GM21619 (cell line): ENCODE measurements around the gene DNPEP.
A peak's percentile ranks its signal among the peaks of the same experiment; 100 is the strongest.
"Not testable (repeated sequence)": the region's sequence is repeated elsewhere in the genome, so short reads cannot be mapped to it uniquely, and the experiment has no call there.

Experiments
- ATAC-seq: cut with Tn5 transposase; IDR thresholded peaks from one replicate; pipeline ENCODE4 v1.9.1; 2021; ENCODE audit not compliant: unreplicated experiment

DNPEP gene

GRCh38 chr2:219402665-219403515, 15.2 kb upstream of the DNPEP start:
- peak; percentile 79 for ATAC-seq

- no peak for ATAC-seq
Observed at GRCh38 chr2:219401606-219402005, 13.9 kb upstream of the DNPEP start.

DNA sequence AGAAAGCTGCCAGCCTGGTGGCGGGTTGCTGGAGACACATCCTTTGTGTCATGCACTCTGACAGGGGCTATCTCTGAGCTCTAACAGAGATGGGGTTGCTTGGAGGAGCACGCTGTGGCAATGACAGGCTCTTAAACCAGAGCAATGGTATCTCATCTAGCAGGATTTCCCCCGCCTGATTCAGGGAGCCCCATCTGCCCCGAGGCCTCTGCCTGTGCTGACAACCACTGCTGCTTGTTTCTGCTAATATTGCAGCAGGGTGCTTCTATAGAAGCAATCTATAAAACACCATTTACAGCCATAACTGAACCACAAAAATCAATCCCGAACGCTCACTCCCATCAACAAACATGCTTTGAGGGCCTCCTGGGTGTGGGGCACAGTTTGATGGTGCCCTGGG, 12.8 kb upstream of the DNPEP start:
- no peak for ATAC-seq

GRCh38 chr2:219399716-219400478, 12.2 kb upstream of the DNPEP start:
- no peak for ATAC-seq

DNA sequence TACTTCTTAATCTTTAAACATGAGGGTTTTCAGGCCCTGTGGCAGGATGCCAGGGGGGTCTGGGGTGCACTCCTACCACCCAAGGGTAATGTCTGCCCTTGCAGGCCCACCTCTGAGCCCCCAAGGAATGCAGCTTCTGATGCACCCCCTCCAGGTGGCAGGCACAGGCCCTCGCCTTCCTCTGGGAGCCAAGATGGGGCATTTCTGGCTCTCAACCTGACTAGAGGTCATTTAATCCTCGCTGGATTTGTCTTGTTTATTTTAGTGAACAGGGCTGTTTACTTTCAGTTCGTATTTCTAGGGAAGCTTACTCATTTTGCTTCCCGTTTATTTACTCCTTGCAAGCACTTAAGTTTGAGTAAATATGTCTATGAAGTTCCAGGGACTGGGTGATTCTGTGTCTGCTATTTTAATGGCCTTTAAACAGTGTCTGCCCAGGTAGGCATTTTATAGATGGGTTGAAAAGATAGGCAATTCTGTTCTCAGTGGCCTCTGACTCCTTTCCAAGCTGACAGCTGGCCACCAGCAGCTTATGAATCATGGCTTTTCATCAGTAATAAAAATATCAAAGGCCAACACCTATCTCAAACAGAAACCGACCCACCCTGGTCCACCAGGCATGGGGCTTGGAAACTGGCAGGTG, 11.1 kb upstream of the DNPEP start:
- ATAC-seq: no peak

GRCh38 chr2:219396863-219397457, 9.2 kb upstream of the DNPEP start:
- no peak for ATAC-seq

- no peak for ATAC-seq
Observed at GRCh38 chr2:219395609-219396008, 7.9 kb upstream of the DNPEP start.

DNA sequence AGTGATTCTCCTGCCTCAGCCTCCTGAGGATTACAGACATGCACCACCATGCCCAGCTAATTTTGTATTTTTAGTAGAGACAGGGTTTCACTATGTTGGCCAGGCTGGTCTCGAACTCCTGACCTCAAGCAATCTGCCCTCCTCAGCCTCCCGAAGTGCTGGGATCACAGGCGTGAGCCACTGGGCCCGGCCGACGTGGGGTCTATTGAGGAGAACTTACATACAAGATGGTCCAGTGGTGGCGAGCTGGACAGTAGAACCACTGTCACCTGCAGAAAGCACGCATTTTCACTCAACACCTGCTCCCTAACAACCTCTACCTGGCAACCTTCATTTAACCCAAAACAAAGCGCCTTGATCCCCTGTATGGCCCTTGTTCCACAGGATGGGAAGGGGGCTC, 7.3 kb upstream of the DNPEP start:
- not testable (repeated sequence) for ATAC-seq

- ATAC-seq: no peak
Observed at GRCh38 chr2:219392754-219393153, 5.0 kb upstream of the DNPEP start.

- ATAC-seq: no peak
Observed at GRCh38 chr2:219388907-219389156, 1.1 kb upstream of the DNPEP start.

DNA sequence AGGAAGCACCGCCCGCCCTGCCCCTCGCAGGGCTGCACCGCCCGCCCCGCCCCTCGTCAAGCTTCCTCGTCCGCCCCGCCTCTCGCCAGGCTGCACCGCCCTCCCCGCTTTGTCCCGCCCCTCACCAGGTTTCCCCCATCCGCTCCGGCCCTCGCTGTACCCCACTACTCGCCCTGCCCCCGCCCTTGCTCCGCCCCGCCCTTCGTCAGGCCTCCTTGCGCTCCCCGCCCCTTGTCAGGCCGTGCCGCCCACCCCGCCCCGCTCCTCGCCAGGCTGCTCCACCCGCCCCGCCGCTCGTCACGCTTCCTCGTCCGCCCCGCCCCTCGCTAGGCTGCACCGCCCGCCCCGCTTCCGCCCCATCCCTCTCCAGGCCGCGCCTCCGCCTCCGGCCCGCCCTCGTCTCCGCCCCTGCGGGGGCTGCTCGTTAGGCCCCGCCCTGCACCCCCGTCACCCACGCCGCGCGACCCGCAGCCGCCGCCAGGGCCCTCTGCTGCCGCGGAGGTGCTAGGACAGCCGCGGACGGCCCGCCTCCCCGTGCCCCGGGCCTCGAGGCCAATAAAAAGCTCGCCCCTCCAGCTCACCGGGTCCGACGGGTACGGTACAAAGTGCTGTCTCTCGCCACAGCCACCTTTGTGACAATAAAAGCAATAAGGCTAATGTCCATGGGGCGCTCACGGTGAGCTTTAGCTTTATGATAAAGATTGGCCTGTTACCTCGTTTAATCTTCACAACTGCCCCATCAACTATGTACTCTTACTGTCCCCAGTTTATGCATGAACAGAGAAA, 602 bp upstream of the DNPEP start:
- ATAC-seq: peak; percentile 80

GRCh38 chr2:219386532-219387280, 1.0 kb downstream of the DNPEP start:
- ATAC-seq: no peak

DNA sequence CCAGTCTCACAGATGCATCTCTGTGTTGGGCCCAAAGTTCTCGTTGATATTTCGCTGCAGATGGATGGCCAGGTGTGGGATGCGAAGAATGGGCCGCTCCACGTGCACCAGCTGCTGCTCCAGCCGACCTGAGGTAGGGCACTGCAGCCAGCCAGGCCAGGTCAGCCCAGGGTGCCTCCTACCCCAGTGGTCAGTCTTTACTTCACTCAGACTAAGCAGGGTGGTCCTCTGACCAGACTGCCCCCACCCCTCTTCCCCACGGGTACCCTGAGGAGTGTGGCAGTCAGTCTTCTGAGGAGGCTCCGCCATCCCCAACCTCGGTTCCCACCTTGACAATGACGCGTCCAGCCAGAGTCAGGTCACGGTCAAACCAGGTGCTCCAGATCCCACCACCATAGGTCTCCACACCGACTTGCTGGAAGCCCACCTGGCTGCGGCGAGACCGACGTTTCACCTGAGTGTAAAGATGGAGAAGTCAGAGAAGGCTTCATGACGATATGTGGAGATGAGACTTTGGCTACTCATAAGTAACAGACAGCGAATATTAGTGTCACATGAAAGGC, 1.7 kb downstream of the DNPEP start:
- no peak for ATAC-seq

DNA sequence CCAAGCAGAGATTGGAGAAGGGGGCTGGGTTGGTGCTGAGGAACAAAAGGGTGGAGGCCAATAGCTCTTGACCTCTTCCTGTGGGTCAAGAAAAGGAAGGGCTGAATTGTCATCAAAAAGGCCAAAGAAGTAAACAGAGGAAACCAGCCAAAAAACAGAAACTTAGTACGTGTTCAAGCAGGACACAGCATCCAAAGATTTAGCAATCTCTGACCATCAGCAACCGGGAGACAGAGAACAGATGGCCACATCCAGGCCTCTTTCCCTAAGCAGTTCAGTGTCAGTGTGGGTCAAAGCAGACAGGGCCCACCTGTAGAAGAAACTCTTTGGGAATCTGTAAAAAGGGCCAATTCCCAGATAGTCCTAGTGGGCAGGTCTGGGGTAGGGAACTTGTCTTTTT, 2.9 kb downstream of the DNPEP start:
- no peak for ATAC-seq

GRCh38 chr2:219384083-219384713, 3.5 kb downstream of the DNPEP start:
- no peak for ATAC-seq

DNA sequence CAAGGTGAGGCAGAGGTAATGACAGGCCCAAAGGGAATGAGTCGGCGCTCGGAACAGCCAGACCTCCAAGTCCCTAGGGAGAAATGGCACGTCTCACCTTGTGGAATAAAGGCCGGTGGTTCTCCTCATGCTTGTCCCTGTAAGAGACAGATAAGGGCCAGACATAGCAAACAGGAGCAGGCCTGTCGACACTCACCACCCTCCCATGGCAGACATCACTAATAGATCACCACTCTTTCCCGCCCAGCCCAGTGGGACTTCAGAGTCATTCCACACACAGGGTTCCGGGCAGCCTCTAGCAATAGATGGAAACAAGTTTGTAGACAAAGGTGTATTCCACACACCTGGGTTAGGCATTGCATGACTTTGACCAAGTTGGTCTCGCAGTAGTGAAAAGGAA, 6.3 kb downstream of the DNPEP start:
- ATAC-seq: no peak

GRCh38 chr2:219380926-219381325, 6.8 kb downstream of the DNPEP start:
- ATAC-seq: no peak

DNA sequence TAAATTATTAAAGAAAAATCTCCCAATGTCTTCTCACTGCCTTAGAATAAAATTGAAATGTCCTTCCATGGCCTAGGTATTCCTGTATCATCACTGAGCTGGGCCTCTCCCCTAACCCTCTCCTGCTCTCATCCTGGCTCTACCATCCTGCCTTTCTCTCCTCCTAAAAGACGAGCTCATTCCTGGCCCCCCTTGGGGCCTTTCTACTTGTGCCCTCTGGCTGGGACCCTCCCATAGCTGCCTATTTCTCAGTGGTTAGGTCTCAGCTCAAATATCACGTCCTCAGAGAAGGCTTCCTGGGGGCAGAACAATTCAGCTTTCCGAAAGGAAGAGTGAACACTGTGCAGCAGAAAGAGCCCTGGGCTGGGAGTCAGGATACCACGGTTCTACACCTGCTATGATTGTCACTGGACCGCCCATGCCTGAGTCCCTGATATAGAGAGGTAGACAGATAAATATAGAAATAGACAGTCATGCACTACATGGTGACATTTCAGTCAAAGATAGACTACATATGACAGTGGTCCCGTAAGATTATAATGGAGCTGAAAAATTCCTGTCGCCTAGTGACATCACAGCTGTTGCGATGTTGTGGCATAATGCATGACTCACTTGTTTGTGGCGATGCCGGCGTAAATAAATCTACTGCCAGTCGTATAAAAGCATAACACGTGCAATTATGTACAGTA, 9.4 kb downstream of the DNPEP start:
- no peak for ATAC-seq

GRCh38 chr2:219369447-219369861, 18.3 kb downstream of the DNPEP start:
- no peak for ATAC-seq
